ENCODE data around the gene UBE2E1.

The UBE2E1 gene

DNA sequence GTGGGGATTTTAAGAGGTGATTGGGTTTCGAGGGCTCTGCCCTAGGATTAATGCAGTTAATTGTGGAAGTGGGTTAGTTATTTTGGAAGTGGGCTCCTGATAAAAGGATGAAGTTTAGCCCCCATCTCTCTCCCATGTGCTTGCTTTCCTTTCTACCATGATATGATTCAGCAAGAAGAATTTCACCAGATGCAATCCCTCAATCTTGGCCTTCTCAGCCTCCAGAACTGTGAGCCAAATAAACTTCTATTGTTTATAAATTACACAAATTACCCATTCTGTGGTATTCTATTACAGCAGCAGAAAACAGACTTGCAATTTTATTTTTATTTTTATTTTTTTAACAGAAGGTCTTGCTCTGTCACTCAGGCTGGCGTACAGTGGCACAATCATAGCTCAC lies 27.3 kb upstream of the UBE2E1 start:
- TF ChIP-seq CTCF (IDR thresholded peaks at IDR 0.05; ENCODE audit: insufficient read depth, low read depth, low read length, missing control alignments), result no peak
- no peak for DNase-seq (ENCODE audit: low read depth)

DNA sequence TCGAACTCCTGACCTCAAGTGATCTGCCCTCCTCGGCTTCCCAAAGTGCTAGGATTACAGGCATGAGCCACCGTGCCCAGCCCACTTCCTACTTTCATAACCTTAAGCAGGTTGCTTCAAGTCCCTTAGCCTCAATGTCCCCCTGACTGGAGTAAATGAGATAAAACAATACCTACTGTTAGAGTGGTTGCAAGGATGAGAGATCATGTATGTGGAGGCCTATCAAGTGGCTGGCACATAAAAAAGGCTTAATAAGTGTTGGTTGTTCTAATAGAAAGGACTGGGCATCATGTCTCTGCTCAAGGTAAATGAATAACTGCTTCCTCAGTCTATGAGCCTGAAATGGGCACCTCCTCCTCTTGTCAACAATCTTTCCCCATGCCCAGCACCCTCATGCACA lies 25.9 kb upstream of the UBE2E1 start:
- no peak for DNase-seq (ENCODE audit: low read depth)
- no peak for TF ChIP-seq CTCF (IDR thresholded peaks at IDR 0.05; ENCODE audit: insufficient read depth, low read depth, low read length, missing control alignments)
- H3K4me3 ChIP-seq (ENCODE audit: low read depth, low read length), result no peak overlapping the region

More for the DNA sequence above, 27.3 kb upstream of the UBE2E1 start:
- H3K4me3 ChIP-seq (ENCODE audit: low read depth, low read length), result no peak overlapping the region

GRCh38 chr3:23781051-23781450 lies 24.7 kb upstream of the UBE2E1 start:
- no peak overlapping the region for H3K4me3 ChIP-seq (ENCODE audit: low read depth, low read length)
- DNase-seq (ENCODE audit: low read depth), result no peak
- TF ChIP-seq CTCF (IDR thresholded peaks at IDR 0.05; ENCODE audit: insufficient read depth, low read depth, low read length, missing control alignments), result no peak

DNA sequence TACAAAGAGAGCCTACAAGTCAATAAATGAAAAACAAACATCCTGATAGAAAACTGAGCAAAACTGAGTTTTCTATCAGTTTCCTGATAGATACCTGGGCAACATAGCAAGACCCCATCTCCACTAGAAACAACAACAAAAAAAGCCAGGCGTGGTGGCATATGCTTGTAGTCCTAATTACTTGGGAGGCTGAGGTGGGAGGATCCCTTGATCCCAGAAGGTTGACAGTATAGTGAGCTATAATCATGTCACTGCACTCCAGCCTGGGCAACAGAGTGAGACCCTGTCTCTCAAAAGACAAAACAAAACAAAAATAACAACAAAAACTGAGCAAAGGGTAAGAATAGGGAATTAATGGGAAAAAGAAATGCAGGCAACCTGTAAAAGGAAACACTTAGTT lies 23.9 kb upstream of the UBE2E1 start:
- H3K4me3 ChIP-seq (ENCODE audit: low read depth, low read length), result no peak overlapping the region
- no peak for TF ChIP-seq CTCF (IDR thresholded peaks at IDR 0.05; ENCODE audit: insufficient read depth, low read depth, low read length, missing control alignments)
- no peak for DNase-seq (ENCODE audit: low read depth)

- DNase-seq (ENCODE audit: low read depth), result no peak
- no peak overlapping the region for H3K4me3 ChIP-seq (ENCODE audit: low read depth, low read length)
- no peak for TF ChIP-seq CTCF (IDR thresholded peaks at IDR 0.05; ENCODE audit: insufficient read depth, low read depth, low read length, missing control alignments)
Measured at GRCh38 chr3:23785097-23785645, 20.6 kb upstream of the UBE2E1 start.

GRCh38 chr3:23785882-23786281 lies 19.9 kb upstream of the UBE2E1 start:
- H3K4me3 ChIP-seq (ENCODE audit: low read depth, low read length), result no peak overlapping the region
- no peak for TF ChIP-seq CTCF (IDR thresholded peaks at IDR 0.05; ENCODE audit: insufficient read depth, low read depth, low read length, missing control alignments)
- no peak for DNase-seq (ENCODE audit: low read depth)

DNA sequence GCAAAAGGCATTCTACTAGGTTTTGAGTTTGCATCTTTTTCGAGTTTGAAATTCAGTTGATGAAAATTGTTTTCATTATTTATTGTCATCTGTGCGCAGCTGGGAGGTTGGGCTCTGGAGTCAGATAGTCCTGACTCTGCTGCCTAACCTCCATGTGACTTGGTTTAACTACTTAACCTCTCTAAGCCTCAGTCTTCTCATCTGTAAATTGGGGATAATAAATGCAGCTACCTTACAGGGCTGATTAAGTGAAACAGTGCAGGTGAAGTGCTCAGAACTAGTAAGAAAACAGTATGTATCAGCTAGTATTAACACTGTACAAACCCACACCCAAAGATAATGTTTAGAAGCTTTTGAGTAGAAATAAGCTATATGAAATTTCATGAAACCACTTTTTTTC lies 14.1 kb upstream of the UBE2E1 start:
- DNase-seq (ENCODE audit: low read depth), result no peak
- no peak overlapping the region for H3K4me3 ChIP-seq (ENCODE audit: low read depth, low read length)
- TF ChIP-seq CTCF (IDR thresholded peaks at IDR 0.05; ENCODE audit: insufficient read depth, low read depth, low read length, missing control alignments), result no peak
